ENCODE results near the gene LAD1.

Gene LAD1

DNA sequence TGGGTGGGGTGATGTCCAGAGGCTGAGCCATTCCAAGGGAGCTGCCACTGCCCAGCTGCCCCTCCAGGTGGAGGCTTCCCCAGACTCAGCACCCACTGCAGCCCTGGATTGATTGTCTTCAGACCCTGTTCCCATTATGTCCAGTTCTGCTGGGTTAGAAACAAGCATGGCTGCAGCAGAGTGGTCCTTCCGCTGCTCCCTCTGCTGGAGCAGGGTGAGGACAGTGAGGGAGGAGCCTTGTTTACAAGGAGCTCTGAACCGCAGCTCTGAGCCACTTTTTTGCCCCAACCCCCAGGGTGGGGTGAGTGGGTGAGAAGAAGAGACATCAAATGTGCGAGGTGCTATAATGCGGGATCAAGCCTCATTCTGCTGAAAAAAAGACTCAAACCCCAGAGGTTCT, 24.0 kb downstream of the LAD1 start:
- DNase-seq (ENCODE audit: low spot score): no peak
- TF ChIP-seq, protein P1, sequence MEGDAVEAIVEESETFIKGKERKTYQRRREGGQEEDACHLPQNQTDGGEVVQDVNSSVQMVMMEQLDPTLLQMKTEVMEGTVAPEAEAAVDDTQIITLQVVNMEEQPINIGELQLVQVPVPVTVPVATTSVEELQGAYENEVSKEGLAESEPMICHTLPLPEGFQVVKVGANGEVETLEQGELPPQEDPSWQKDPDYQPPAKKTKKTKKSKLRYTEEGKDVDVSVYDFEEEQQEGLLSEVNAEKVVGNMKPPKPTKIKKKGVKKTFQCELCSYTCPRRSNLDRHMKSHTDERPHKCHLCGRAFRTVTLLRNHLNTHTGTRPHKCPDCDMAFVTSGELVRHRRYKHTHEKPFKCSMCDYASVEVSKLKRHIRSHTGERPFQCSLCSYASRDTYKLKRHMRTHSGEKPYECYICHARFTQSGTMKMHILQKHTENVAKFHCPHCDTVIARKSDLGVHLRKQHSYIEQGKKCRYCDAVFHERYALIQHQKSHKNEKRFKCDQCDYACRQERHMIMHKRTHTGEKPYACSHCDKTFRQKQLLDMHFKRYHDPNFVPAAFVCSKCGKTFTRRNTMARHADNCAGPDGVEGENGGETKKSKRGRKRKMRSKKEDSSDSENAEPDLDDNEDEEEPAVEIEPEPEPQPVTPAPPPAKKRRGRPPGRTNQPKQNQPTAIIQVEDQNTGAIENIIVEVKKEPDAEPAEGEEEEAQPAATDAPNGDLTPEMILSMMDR (IDR thresholded peaks at IDR 0.05; ENCODE audit: extremely low read depth, insufficient read depth, missing control alignments): no peak
- in situ Hi-C loops (cut with MboI; ENCODE audit: low pct_unique_long_range_greater_than_20kb, low sequenced_read_pairs, unreplicated experiment): no loop called here

DNA sequence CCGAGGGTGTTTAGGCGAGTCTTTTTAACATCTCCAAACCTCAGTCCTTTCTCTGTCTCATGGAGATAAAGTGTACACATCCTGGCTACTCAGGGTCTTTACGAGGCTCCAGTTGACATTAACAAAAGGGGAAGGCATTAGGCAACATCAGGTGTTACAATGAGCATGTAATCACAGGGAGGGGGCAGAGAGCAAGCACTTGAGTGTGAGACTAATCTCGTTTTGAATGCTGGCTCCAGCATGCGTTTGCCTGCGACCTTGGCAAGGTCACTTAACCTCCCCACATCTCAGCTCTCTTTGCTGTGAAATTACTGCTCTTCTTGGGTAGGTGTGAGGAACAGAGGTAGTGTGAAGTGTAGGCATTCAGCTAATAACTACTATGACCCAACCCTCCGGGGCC, 24.8 kb downstream of the LAD1 start:
- no peak for DNase-seq (ENCODE audit: low spot score)
- TF ChIP-seq, protein P1 (IDR thresholded peaks at IDR 0.05; ENCODE audit: extremely low read depth, insufficient read depth, missing control alignments): no peak
- in situ Hi-C loops (cut with MboI; ENCODE audit: low pct_unique_long_range_greater_than_20kb, low sequenced_read_pairs, unreplicated experiment): no loop called here

DNA sequence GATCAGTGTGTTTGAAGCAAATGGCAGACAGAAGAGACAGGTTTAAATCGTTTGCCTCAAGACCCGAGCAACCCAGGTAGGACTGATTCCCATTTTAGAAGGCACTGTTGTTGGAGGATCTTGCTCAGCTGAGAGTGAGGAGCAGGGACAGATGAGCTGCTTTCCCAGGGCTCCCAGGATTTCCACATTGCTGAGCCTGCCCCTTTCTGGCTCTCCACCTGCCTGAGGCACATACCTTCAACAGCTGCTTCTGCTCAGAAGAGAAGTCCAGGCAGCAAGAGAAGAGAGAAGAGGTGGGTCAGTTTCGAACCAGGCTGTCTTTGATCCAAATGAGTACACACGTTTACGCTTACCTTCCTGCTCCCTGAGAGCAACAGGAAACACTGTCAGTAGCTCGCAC, 27.3 kb downstream of the LAD1 start:
- TF ChIP-seq, protein P1 (IDR thresholded peaks at IDR 0.05; ENCODE audit: extremely low read depth, insufficient read depth, missing control alignments): no peak
- no peak for DNase-seq (ENCODE audit: low spot score)

DNA sequence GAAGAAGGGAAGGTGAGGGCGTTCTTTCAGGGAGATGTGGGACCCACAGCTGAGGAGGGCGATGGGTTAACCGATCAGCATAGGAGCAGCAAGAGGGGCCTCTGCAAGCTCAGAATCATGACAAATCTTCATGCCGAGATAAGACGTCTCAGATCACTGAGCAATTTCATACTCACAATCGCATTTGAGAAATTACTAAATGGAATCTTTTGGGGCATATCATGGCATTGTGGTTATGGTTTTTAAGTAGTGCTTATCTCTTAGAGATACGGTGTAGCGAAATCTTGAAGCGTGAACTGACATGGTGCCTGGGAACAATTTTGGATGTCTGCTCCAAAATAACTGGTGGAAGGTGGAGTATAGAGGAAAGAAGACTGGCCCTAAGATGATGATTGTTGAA, 27.8 kb downstream of the LAD1 start:
- TF ChIP-seq, protein P1 (IDR thresholded peaks at IDR 0.05; ENCODE audit: extremely low read depth, insufficient read depth, missing control alignments): no peak
- no peak for DNase-seq (ENCODE audit: low spot score)
- in situ Hi-C loops (cut with MboI; ENCODE audit: low pct_unique_long_range_greater_than_20kb, low sequenced_read_pairs, unreplicated experiment): no loop called here

More for the DNA sequence above, 27.3 kb downstream of the LAD1 start:
- in situ Hi-C loops (cut with MboI; ENCODE audit: low pct_unique_long_range_greater_than_20kb, low sequenced_read_pairs, unreplicated experiment): no loop called here

DNA sequence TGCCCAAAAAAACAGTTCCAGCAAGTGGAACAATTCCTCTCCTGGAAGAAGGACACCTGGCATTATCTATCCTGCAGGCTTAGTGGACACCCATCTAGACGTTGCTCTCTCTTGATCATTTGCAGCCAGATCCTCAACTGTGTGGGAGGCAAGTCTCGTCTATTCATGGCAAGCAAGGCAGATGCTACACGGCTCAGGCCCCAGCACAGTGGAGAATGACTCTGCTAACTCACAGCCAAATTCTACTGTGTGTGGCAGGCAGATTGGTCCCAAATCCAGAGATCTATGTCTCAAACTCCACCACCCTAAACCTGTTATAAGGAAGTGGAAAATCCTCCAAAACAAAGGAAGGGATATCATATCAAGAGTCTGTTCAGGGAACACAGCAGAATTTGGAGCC, 28.6 kb downstream of the LAD1 start:
- TF ChIP-seq, protein P1 (IDR thresholded peaks at IDR 0.05; ENCODE audit: extremely low read depth, insufficient read depth, missing control alignments): no peak
- DNase-seq (ENCODE audit: low spot score): no peak
- in situ Hi-C loops (cut with MboI; ENCODE audit: low pct_unique_long_range_greater_than_20kb, low sequenced_read_pairs, unreplicated experiment): no loop called here

DNA sequence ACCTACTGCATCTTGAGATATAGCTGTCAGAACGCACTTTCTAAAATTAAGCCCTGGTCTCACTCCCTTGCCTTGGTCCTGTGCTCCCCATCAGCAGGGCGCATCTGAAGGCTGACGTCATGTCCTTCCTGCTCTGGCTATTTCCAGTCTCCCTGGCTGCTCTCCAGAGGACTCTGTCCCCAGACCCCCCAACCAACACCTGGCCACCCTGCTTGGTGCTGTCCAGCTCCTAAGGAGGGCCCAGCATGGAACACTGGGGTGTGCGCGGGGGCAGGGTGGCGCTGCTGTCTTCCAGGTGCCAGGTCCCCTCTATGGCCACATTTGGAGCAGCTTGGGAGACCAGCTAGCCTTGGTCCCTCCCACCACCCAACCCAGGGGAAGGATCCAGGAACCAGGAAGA, 29.9 kb downstream of the LAD1 start:
- in situ Hi-C loops (cut with MboI; ENCODE audit: low pct_unique_long_range_greater_than_20kb, low sequenced_read_pairs, unreplicated experiment): no loop called here
- TF ChIP-seq, protein P1 (IDR thresholded peaks at IDR 0.05; ENCODE audit: extremely low read depth, insufficient read depth, missing control alignments): no peak
- DNase-seq (ENCODE audit: low spot score): no peak

DNA sequence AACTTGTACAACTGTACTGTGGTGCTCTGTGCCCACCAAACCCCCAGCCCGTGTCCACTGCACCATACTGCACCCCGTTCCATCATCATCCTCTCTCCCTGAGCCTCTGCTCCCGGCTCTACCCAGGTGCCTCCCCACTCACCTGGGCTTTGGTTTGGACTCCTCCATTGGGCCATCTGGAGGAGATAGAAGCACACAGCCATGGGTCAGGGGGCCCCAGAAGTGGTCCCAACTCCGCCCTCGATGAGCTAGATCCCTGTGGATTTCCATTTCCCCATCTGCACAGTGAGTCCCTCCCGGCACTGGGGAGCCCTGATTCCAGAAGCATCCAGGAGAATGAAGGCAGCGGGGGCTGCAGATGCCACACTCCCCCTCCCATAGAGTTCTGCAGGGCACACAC, 32.4 kb downstream of the LAD1 start:
- DNase-seq (ENCODE audit: low spot score): no peak
- in situ Hi-C loops (cut with MboI; ENCODE audit: low pct_unique_long_range_greater_than_20kb, low sequenced_read_pairs, unreplicated experiment): no loop called here

More for the DNA sequence above, 32.4 kb downstream of the LAD1 start:
- TF ChIP-seq, protein P1 (IDR thresholded peaks at IDR 0.05; ENCODE audit: extremely low read depth, insufficient read depth, missing control alignments): no peak
